Measurements from ENCODE around the gene CACNA1D. TPM values are rescaled to one million over a fixed set of nuclear protein-coding genes. Genes with fewer than 3 reads are reported as not detected.

CACNA1D gene
- total and polyA plus RNA-seq, 7 experiments from 2014 or later = 0.61 to 2.0 (median 0.70) TPM; not detected in 4

- Mint-ChIP-seq H3K27ac (no peak overlapping the region), H3K36me3 (no peaks in the 10 kb centered on the region), H3K27me3 (peaks cover 12 to 51% (median 23%) of the 10 kb centered on the region in 5 donors), H3K9me3 (no peaks in the 10 kb centered on the region), H3K4me3 (no peak overlapping the region), H3K4me1 (no peaks in the 10 kb centered on the region)
- intact Hi-C loops (cut with micrococcal nuclease) = no loop called here
- Histone ChIP-seq H3K36me3 (ENCODE audit: control insufficient read depth in 2 of 3, insufficient read depth in 3 of 3, low read length in 3 of 3) (no peaks in the 10 kb centered on the region), H3K27me3 (ENCODE audit: control insufficient read depth in 2 of 2, insufficient read depth in 2 of 2, low read length in 2 of 2) (no peaks in the 10 kb centered on the region), H3K4me3 (ENCODE audit: low read length) (no peak overlapping the region), H3K27ac (ENCODE audit: low read depth, low read length) (no peak overlapping the region), H3K4me1 (ENCODE audit: control insufficient read depth in 2 of 2, insufficient read depth in 2 of 2, low read length in 2 of 2) (no peaks in the 10 kb centered on the region), H3K9me3 (ENCODE audit: control insufficient read depth in 2 of 3, low read length in 3 of 3) (no peaks in the 10 kb centered on the region)
- ChIA-PET POLR2A (no interaction called here), CTCF (no interaction called here)
- no peak for DNase-seq
- no peak for ATAC-seq
Measured at GRCh38 chr3:53534216-53534615, 39.8 kb downstream of the CACNA1D start.

GRCh38 chr3:53534676-53535400, 40.4 kb downstream of the CACNA1D start:
- Mint-ChIP-seq H3K27me3 (peaks cover 16 to 52% (median 29%) of the 10 kb centered on the region in 5 donors), H3K27ac (no peak overlapping the region), H3K4me3 (no peak overlapping the region), H3K36me3 (no peaks in the 10 kb centered on the region), H3K4me1 (no peaks in the 10 kb centered on the region), H3K9me3 (no peaks in the 10 kb centered on the region)
- Histone ChIP-seq H3K36me3 (ENCODE audit: control insufficient read depth in 2 of 3, insufficient read depth in 3 of 3, low read length in 3 of 3) (no peaks in the 10 kb centered on the region), H3K4me1 (ENCODE audit: control insufficient read depth in 2 of 2, insufficient read depth in 2 of 2, low read length in 2 of 2) (no peaks in the 10 kb centered on the region), H3K27ac (ENCODE audit: low read depth, low read length) (no peak overlapping the region), H3K9me3 (ENCODE audit: control insufficient read depth in 2 of 3, low read length in 3 of 3) (no peaks in the 10 kb centered on the region), H3K27me3 (ENCODE audit: control insufficient read depth in 2 of 2, insufficient read depth in 2 of 2, low read length in 2 of 2) (no peaks in the 10 kb centered on the region), H3K4me3 (ENCODE audit: low read length) (no peak overlapping the region)
- POLR2A ChIA-PET = no interaction called here
- intact Hi-C loops (cut with micrococcal nuclease) = no loop called here
- no peak for DNase-seq
- CTCF ChIA-PET = no interaction called here
- ATAC-seq = no peak

GRCh38 chr3:53536282-53536681, 41.9 kb downstream of the CACNA1D start:
- POLR2A ChIA-PET = no interaction called here
- no peak for ATAC-seq
- Mint-ChIP-seq H3K4me3 (no peak overlapping the region), H3K36me3 (no peaks in the 10 kb centered on the region), H3K9me3 (no peaks in the 10 kb centered on the region), H3K27ac (no peak overlapping the region), H3K4me1 (no peaks in the 10 kb centered on the region), H3K27me3 (peaks cover 10 to 52% (median 22%) of the 10 kb centered on the region in 5 donors)
- no peak overlapping the region for H3K4me3 ChIP-seq (ENCODE audit: low read length)
- CTCF ChIA-PET = no interaction called here
- no peaks in the 10 kb centered on the region for H3K4me1 ChIP-seq (ENCODE audit: control insufficient read depth in 2 of 2, insufficient read depth in 2 of 2, low read length in 2 of 2)
- no peak for DNase-seq
- H3K27ac ChIP-seq (ENCODE audit: low read depth, low read length) = no peak overlapping the region
- no peaks in the 10 kb centered on the region for H3K27me3 ChIP-seq (ENCODE audit: control insufficient read depth in 2 of 2, insufficient read depth in 2 of 2, low read length in 2 of 2)
- H3K36me3 ChIP-seq (ENCODE audit: control insufficient read depth in 2 of 3, insufficient read depth in 3 of 3, low read length in 3 of 3) = no peaks in the 10 kb centered on the region
- H3K9me3 ChIP-seq (ENCODE audit: control insufficient read depth in 2 of 3, low read length in 3 of 3) = no peaks in the 10 kb centered on the region
- intact Hi-C loops (cut with micrococcal nuclease) = no loop called here

GRCh38 chr3:53544357-53544756, 49.9 kb downstream of the CACNA1D start:
- ChIA-PET POLR2A (no interaction called here), CTCF (no interaction called here)
- no peak for ATAC-seq

GRCh38 chr3:53545310-53545995, 51.0 kb downstream of the CACNA1D start:
- H3K4me1 Mint-ChIP-seq = no peaks in the 10 kb centered on the region
- H3K27ac ChIP-seq (ENCODE audit: low read depth, low read length) = no peak overlapping the region
- no peaks in the 10 kb centered on the region for H3K27me3 ChIP-seq (ENCODE audit: control insufficient read depth in 2 of 2, insufficient read depth in 2 of 2, low read length in 2 of 2)
- H3K4me1 ChIP-seq (ENCODE audit: control insufficient read depth in 2 of 2, insufficient read depth in 2 of 2, low read length in 2 of 2) = no peaks in the 10 kb centered on the region
- H3K36me3 Mint-ChIP-seq = no peaks in the 10 kb centered on the region
- no peaks in the 10 kb centered on the region for H3K36me3 ChIP-seq (ENCODE audit: control insufficient read depth in 2 of 3, insufficient read depth in 3 of 3, low read length in 3 of 3)
- no peak overlapping the region for H3K27ac Mint-ChIP-seq
- H3K27me3 Mint-ChIP-seq = peaks cover 12 to 27% (median 20%) of the 10 kb centered on the region in 5 donors
- CTCF ChIA-PET = no interaction called here
- no peak for DNase-seq
- no peaks in the 10 kb centered on the region for H3K9me3 ChIP-seq (ENCODE audit: control insufficient read depth in 2 of 3, low read length in 3 of 3)
- H3K4me3 Mint-ChIP-seq = no peak overlapping the region
- H3K9me3 Mint-ChIP-seq = no peaks in the 10 kb centered on the region
- intact Hi-C loops (cut with micrococcal nuclease) = no loop called here
- H3K4me3 ChIP-seq (ENCODE audit: low read length) = no peak overlapping the region
- POLR2A ChIA-PET = no interaction called here
- no peak for ATAC-seq

More at GRCh38 chr3:53544357-53544756, 49.9 kb downstream of the CACNA1D start:
- no peak overlapping the region for H3K4me3 Mint-ChIP-seq
- peaks cover 10 to 34% (median 23%) of the 10 kb centered on the region in 5 donors for H3K27me3 Mint-ChIP-seq
- H3K9me3 Mint-ChIP-seq = no peaks in the 10 kb centered on the region
- H3K4me1 Mint-ChIP-seq = no peaks in the 10 kb centered on the region
- Histone ChIP-seq H3K27me3 (ENCODE audit: control insufficient read depth in 2 of 2, insufficient read depth in 2 of 2, low read length in 2 of 2) (no peaks in the 10 kb centered on the region), H3K36me3 (ENCODE audit: control insufficient read depth in 2 of 3, insufficient read depth in 3 of 3, low read length in 3 of 3) (no peaks in the 10 kb centered on the region), H3K27ac (ENCODE audit: low read depth, low read length) (no peak overlapping the region), H3K4me1 (ENCODE audit: control insufficient read depth in 2 of 2, insufficient read depth in 2 of 2, low read length in 2 of 2) (no peaks in the 10 kb centered on the region), H3K9me3 (ENCODE audit: control insufficient read depth in 2 of 3, low read length in 3 of 3) (no peaks in the 10 kb centered on the region), H3K4me3 (ENCODE audit: low read length) (no peak overlapping the region)
- H3K36me3 Mint-ChIP-seq = no peaks in the 10 kb centered on the region
- no peak overlapping the region for H3K27ac Mint-ChIP-seq
- intact Hi-C loops (cut with micrococcal nuclease) = no loop called here
- no peak for DNase-seq

- Histone ChIP-seq H3K9me3 (ENCODE audit: control insufficient read depth in 2 of 3, low read length in 3 of 3) (no peaks in the 10 kb centered on the region), H3K4me1 (ENCODE audit: control insufficient read depth in 2 of 2, insufficient read depth in 2 of 2, low read length in 2 of 2) (no peaks in the 10 kb centered on the region), H3K36me3 (ENCODE audit: control insufficient read depth in 2 of 3, insufficient read depth in 3 of 3, low read length in 3 of 3) (no peaks in the 10 kb centered on the region), H3K27me3 (ENCODE audit: control insufficient read depth in 2 of 2, insufficient read depth in 2 of 2, low read length in 2 of 2) (no peaks in the 10 kb centered on the region), H3K27ac (ENCODE audit: low read depth, low read length) (no peak overlapping the region), H3K4me3 (ENCODE audit: low read length) (no peak overlapping the region)
- no peaks in the 10 kb centered on the region for H3K36me3 Mint-ChIP-seq
- H3K27ac Mint-ChIP-seq = no peak overlapping the region
- H3K4me1 Mint-ChIP-seq = no peaks in the 10 kb centered on the region
- H3K4me3 Mint-ChIP-seq = no peak overlapping the region
- intact Hi-C loops (cut with micrococcal nuclease) = no loop called here
- DNase-seq (no peak), ATAC-seq (no peak)
- CTCF ChIA-PET = no interaction called here
- POLR2A ChIA-PET = no interaction called here
- H3K9me3 Mint-ChIP-seq = no peaks in the 10 kb centered on the region
- H3K27me3 Mint-ChIP-seq = peaks cover 12 to 26% (median 18%) of the 10 kb centered on the region in 5 donors
Measured at GRCh38 chr3:53545996-53546359, 51.6 kb downstream of the CACNA1D start.

GRCh38 chr3:53547327-53547726, 52.9 kb downstream of the CACNA1D start:
- Mint-ChIP-seq H3K4me1 (no peaks in the 10 kb centered on the region), H3K9me3 (no peaks in the 10 kb centered on the region), H3K4me3 (no peak overlapping the region), H3K36me3 (no peaks in the 10 kb centered on the region), H3K27ac (no peak overlapping the region), H3K27me3 (peaks cover 0 to 13% (median 6%) of the 10 kb centered on the region in 5 donors)
- DNase-seq (no peak), ATAC-seq (no peak)
- ChIA-PET POLR2A (no interaction called here), CTCF (no interaction called here)
- no peak overlapping the region for H3K4me3 ChIP-seq (ENCODE audit: low read length)
- no peaks in the 10 kb centered on the region for H3K4me1 ChIP-seq (ENCODE audit: control insufficient read depth in 2 of 2, insufficient read depth in 2 of 2, low read length in 2 of 2)
- H3K36me3 ChIP-seq (ENCODE audit: control insufficient read depth in 2 of 3, insufficient read depth in 3 of 3, low read length in 3 of 3) = no peaks in the 10 kb centered on the region
- intact Hi-C loops (cut with micrococcal nuclease) = no loop called here
- H3K27ac ChIP-seq (ENCODE audit: low read depth, low read length) = no peak overlapping the region
- no peaks in the 10 kb centered on the region for H3K9me3 ChIP-seq (ENCODE audit: control insufficient read depth in 2 of 3, low read length in 3 of 3)
- no peaks in the 10 kb centered on the region for H3K27me3 ChIP-seq (ENCODE audit: control insufficient read depth in 2 of 2, insufficient read depth in 2 of 2, low read length in 2 of 2)

Data from naive thymus-derived CD4-positive, alpha-beta T cell (primary cell).